NCI-H226 (cell line): ENCODE data around the gene TNFRSF8.

Experiments used
- DNase-seq: peaks from one replicate; pipeline ENCODE4 v3.0.0-alpha.2; 2015

The TNFRSF8 gene

DNA sequence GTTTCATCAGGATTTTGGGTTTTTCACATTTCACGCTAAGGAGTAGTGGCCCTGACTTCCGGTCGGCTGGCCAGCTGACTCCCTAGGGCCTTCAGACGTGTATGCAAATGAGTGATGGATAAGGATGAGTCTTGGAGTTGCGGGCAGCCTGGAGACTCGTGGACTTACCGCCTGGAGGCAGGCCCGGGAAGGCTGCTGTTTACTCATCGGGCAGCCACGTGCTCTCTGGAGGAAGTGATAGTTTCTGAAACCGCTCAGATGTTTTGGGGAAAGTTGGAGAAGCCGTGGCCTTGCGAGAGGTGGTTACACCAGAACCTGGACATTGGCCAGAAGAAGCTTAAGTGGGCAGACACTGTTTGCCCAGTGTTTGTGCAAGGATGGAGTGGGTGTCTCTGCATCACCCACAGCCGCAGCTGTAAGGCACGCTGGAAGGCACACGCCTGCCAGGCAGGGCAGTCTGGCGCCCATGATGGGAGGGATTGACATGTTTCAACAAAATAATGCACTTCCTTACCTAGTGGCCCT is 80.6 kb downstream of the TNFRSF8 start:
- DNase-seq = peak; percentile 99

DNA sequence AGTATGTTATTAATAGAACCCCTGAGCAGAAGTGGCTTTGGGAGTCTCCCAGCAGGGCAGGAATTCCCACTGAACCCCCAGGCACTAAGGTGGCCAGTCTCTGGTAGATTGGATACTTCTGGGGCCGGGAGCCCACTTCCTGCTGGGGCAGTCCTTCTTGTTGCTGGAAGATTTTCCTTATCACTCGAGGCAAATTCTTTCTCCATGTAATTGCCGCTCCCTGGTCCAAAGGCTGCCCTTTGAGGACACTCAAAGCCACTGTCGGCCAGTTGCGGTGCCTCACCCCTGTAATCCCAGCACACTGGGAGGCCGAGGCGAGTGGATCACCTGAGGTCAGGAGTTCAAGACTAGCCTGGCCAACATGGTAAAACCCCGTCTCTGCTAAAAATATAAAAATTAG is 81.1 kb downstream of the TNFRSF8 start:
- DNase-seq = peak; percentile 68

DNA sequence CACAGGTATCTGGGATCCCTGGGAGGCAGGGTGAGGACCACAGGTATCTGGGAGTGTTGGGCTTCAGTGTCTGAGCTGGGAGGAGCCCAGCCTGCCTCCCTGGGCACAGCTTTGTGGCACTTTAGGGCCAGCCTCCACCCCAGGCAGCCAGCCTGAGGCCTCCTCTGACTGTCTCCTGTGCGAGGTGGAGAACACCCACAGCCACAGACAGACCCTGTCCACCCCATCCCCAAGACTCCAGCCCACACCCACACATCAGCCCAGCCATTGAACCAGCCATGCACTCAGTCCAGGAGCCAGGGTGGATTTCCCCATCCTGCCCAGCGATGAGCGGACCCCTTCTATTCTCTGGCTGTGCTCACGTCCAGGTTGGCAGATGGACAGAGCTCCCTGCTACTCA is 81.9 kb downstream of the TNFRSF8 start:
- no peak for DNase-seq

DNA sequence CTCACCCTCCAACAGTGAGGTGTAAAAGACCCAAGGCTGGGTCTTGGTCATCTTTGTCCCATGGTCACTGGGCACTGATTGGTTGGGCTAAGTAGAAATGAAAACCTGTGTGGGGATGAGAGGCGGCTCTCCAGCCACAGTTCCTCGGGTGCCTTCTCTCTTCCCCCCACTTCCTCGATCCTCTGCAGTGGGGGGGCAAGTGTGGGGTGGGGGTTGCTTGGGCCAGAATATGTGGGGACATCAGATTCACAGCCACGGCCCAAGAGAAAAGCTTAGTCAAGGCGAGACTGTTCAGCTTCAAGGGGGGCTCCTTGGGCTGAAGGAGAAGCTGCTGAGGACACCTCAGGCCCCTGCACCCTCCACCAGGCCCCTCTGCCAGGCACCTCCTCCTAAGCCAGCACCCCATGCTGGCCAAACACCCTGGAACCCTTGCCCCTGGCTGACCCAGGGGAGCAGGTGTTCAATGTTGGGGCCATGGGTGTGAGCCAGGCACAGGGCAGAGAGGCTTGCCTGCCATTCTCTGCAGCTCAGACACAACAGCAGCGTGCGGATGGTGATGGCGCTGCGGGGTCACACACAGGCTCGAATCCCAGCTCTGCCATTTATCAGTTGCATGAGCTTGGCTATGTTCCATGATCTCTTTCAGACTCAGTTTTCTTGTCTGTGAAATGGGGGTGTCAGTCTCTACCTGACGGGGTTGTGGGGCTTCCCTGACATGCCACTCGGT is 82.7 kb downstream of the TNFRSF8 start:
- no peak for DNase-seq

DNA sequence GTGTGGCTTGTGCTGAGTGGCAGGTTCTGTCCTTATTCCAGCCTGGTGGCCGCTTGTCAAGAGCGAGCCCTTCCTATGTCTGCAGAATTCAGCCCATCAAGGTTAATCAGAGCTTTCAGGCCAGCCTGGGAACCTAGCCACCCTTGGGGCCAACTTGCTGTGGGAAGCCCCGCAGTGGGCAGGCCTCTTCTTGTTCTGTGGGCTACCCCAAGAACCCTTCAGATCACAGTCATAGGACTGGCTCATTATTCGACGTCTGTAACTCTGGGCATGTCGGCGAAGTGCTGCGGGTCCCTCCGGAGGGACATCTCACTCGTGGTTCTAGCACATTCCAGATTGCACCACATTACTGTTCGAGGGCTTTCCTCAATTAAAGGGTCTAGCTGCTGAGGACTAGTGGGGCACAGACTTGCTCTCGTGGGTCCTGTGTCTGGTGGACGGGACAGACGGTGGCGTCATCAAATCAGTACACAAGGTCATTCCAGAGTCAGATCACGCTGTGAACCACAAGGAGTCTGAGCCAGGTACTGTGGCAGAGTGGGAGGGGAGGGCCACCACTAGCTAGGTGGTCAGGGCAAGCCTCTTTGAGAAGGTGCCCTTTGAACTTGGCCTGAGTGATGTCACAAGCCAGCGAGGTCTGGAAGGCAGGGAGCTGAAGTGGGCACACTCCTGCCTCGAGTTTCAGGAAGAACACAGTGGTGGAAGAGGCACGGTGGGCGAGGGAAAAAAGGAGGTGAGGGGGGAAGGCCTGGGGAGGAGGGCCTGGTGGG is 83.4 kb downstream of the TNFRSF8 start:
- DNase-seq = no peak

DNA sequence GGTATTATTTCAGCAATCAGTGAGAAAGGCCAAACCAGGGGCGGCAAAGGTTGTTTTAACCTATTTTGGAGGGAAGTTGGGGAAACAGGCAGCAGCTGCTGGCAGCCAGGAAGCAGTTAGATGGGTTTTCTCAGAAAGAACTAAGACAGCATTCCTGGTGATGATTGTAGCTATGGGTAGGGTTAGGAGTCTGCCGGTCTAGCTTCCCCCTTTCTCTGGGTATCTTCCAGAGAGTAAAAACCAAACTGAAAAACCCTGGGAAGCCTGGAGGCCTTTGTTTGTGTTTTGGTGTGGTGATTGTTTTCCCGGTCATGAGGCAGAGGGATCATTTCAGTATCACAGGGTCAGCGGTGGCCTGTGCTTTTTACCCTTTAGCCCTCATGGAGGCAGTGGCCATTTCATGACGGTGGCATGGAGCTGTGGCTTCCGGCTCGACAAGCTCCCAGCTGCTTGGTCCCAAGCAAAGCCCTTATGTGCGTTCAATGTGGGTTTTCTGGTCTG is 84.1 kb downstream of the TNFRSF8 start:
- DNase-seq = no peak

DNA sequence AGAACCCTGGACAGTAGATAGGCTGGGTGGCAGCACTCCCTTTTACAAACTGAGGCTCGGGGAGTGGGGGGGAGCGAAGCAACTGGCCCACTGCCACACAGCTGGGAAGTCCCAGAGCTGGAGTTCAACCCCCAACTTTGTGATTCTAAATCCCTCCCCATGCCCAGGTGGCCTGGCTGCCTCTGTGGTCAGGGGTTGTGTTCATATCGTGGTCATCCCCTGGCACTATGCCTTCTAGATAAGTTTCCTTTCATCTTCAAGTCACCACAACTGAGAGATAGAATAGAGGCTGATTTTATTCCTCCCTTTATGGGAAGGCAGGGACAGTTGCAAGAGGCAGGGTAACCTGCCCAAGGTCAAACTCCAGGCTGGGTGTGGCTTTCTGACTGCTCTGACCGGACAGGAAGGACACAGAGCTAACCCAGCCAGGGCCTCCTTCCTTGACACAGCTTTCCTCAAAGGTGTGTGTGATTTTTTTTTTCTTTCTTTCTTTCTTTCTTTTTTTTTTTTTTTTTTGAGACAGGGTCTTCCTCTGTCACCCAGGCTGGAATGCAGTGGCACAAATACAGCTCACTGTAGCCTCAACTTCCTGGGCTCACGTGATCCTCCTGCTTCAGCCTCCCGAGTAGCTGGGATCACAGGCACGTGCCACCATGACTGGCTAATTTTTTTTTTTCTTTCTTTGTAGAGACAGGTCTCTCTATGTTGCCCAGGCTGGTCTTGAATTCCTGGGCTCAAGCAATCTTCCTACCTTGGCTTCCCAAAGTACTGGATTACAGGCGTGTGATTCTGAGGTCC is 85.3 kb downstream of the TNFRSF8 start:
- DNase-seq = no peak

DNA sequence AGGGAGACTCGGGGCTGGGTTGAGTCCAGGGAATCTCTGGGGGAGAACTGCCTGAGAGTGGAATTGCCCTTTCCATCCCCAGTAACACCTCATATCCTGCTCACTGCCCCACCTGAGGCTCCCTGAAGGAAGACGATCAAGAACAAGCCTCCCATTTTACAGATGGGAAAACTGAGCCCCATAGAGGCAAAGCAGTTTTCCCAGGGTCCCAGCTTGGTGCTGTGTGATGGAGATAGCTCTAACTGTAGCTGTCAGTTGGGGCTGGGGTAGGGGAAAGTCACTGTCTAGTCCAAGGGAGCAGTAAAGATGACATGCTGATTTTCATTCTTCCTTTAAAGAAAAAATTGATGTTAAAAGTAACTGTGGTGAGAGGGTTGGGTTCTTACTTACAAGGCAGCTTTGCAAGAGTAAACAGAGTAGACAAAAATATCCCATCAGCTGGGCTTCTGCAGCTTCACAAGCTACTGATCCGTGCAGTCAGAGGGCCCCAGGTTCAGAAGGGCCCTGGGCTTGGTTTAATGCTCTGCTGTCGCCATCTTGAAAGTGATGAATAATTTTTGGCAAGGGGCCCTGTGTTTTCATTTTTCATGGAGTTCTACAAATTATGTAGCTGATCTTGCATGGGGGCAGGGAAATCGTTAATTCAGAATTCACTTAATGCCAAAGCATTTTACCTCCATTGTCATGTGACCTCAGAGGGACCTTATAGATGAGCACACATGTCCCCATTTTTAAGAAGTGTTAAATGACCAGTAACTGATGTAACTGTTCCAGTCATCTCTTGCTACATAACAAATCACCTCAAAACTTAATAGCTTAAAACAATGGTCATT is 86.1 kb downstream of the TNFRSF8 start:
- DNase-seq = no peak

DNA sequence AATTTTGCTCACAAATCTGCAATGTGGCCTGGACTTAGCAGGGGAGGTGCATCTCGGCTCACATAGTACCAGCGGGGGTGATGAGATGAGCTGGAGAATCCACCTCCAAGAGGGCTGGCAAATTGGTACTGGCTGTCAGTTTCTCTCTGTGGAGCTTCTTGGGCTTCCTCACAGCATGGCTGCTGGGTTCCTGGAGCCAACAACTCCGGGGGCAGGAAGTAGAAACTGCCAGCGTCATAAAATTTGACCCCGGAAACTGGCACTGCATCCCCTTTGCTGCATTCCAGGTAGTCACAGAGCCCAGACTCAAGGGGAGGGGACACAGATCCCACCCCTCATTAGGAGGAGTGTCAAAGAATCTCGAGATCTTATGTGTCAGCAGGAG is 86.7 kb downstream of the TNFRSF8 start:
- DNase-seq = no peak

DNA sequence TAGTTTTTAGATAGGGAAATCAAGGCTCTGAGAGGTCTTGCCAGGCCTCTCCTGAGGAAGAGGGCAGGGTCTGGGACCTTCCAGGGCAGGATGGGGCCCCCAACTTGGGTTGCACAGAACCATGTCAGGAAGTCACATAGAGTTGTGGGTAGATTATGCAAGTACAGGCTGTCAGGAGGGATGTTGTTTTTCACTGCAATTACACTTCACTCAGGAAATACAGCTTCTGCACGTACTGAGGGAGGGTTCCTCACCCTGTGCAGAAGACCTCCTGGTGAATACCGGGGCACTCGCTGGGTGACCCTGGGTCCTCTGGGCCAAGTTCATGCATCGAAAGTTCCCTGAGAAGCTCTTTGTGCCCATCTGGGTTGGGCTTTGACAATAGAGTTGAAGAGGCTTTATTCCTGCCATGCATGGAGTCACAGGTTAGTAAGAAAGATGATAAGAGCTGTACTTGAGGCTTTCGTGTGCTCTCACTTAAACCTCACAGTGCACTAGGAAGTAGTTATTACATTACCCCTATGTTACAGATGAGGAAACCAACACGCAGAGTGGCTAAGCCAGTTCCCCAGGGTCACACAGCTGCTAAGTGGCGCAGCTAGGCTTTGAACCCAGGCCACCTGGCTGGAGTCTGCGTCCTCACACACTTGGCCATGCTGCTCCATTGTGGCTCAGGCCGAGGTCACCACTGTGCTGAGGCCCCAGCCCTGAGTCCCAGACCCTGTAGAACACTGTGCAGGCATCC is 87.5 kb downstream of the TNFRSF8 start:
- DNase-seq = no peak

DNA sequence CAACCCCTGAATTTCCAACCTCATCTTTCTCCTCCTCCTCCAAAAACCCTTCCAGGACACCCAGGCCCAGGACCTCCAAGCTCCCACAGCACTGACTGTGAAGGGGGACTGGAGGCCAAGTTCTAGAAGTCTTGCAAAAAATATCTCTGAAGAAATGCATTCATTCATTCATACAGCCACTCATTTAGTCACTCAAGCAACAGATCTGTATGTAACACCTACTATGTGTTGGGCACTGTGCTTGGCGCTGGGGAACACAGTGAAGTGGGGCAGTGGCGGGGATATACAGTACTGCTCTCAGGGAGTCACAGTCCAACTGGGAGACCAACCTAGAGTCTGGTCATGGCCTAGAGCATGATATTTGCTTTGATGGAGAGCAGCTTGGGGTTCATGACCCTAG is 88.4 kb downstream of the TNFRSF8 start:
- DNase-seq = no peak

DNA sequence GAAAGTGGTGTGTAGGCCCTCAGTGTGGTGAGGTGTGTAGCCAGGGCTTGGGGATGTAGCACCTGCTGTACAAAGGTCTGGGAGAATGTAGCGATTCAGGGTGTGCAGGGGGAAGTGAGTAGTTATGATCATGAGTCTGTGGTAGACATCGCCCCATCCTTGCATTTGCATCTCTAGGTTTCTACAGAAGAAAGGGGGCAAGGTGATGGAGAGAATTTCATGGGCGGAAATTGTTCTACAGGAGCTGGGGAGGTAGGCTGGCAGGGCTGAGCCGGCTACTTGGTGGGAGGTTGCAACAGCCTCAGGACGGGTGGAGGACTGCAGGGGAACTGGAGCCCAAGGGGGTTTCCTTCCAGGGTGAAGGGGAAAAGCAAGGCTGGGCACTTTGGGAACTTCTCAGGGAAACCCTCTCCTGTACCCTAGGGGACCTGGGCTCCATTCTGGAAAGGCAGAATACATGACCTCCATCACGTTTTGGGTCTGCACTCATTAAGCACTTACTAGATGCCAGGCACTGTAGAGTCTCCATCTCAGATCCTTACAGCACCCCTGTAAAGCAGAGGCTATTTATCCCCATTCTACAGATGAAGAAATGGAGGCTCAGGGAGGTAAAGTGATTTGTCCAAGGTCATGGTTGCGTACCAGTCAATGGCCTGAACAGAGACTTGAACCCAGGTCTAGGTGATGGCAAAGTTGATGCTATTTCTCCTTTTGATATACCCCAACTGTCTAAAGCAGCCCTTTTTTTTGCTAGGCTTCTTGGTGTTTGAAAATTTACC is 89.2 kb downstream of the TNFRSF8 start:
- DNase-seq = no peak

DNA sequence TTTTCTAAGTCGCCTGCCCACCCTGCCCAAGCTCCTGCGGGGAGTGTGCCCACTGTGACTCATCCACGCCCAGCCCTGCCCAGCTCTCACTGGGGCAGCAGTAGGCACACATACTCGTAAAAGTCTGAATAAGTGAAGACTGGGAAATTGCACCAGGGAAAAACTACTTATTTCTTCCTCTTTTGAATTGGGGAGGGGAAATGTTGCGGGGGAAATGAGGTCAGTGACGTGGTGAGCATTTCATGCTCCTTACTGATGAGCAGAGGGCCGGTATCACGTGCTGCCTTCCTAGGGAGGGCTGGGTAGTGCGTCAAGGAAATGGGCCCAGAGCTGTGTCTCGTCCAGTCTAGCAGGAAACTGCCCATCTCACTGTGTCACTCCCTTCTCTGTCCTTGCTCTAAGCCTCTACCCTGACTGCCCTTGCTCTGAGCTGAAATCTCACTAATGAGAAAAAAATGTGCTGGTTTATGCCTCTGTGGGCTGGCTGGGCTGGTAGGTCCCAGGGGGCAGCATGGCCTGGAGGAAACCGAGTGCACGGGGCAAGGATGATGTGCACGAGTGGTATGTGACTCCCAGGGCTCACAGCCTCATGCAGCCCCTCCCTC is 90.2 kb downstream of the TNFRSF8 start:
- peak; percentile 58 for DNase-seq

DNA sequence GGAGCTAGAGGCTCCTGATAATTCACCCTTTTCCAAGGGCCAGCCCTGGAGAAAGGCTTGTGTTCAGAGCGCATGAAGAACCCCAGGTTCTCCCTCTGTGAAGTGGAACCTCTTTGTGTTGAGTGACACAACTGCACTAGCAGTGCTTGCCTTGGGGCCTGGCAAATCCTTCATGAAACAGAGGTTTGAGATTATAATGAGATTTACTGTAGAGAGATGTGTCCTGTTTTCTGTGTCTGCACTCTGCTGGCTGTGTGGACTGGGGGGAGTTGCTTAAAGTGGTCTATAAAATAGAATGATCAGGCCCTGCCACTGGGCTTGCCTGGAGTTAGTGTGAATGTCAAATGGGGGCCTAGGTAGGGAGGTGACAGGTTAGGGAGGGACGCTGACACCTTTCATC is 92.2 kb downstream of the TNFRSF8 start:
- DNase-seq = no peak

DNA sequence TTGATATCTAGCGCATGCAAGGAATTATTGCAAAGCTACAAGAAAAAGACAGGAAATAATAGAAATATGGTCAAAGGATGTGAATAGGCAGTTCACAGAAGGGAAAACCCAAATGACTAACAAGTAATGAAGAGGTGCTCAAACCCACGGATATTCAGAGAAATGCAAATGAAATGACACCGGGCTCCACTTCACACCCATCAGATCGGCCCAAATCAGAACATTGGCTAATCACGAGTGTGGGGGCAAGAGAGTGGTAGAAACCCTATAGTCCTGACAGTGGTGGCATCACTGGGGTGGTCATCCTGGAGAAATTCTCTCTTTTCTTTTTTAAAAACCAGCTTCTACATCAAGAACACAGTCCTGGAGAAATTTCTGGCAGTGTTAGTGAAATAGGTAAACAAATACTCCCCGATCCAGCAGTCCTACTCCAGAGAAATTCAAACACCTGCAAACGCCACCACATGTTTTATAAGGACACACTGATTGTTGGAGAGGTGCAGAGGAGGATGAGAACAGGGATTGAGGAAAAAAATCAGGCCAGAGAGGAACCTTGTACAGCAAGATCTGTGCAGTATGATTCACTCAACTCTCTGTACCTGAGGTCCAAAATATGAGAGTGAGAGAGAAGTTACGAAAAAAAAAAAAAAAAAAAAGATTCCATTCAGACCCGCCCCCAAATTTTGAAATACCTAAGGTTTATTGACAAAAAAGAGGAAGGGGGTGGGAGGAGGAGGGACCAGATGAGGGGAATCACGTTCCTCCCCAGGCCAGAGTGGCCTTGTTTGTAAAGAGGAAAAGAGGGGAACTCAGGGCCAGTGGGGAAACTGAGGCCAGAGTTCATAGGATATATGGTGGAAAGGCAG is 94.5 kb downstream of the TNFRSF8 start:
- DNase-seq = no peak

DNA sequence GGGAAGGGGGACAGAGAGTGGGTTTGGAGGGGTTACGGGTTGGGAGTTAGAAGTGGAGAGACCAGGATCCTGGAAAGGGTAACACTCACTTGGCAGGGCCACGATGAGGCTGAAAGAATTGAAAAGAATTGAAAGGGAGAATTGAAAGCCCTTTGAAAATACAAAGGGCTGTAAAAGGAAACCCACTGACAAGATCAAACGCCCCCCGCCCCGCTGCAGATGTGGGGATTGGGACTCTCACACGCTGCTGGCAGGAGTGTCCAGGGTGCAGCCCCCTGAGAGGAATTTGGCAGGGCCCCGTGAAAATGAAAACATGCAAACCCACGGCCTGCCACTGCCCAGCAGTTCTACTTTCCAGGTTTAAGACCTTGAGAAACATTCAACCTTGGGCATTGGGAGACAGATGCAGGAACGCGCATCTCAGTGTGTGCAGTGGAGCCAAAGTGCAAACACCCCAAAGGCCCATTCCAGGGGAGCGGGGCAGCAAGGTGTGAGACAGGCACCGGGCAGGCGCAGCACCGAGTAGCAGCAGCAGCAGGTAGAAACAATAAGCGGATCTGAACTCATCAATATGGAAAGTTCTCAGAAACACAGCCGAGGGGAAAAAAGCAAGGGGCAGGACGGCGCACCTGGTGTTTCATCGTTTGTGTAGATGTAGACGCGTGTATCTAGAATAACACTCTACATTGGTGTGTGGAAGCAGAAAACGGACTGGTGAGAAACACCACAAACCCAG is 95.4 kb downstream of the TNFRSF8 start:
- DNase-seq = no peak

DNA sequence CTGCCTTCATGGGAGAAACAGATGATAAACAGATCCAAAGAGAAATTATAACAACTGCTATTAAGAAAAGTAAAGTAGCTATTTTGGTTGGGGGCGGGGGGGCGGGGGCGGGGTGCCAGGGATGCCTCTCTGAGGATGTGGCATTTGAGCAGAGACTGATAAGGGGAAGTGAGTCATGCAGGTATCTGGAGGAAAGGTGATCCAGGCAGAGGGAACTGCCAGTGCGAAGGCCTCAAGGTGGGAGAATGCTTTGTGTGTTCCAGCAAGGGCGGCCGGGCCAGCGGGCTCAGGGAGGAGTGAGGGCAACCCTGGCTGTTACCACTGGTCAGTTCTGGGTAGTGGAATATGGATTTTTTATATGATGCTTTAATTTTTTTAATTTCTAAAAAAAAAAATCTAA is 96.7 kb downstream of the TNFRSF8 start:
- peak; percentile 18 for DNase-seq

DNA sequence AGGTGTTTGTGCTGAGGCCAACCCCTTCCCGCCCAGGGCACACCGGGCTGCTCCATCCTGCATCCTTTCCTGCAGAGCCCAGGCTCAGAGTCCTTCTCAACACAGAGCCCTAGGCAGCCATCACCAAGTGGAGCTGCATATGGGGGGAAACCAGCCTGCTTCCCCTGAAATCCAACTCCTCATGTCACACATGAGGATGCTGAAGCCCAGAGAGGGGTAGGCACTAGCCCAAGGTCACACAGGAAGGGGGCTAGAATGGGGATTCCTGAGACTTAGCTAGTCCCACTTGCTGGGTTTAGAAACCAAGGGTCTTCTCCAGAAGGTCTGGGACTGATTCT is 98.2 kb downstream of the TNFRSF8 start:
- DNase-seq = no peak
